Measurements from ENCODE around the gene EVPLL. TPM values are rescaled to one million over a fixed set of nuclear protein-coding genes. Genes with fewer than 3 reads are reported as not detected.

EVPLL gene
- total and polyA plus RNA-seq, 9 of the 15 experiments (the other 6 are each of a cell fraction or from before 2014, with no cell fraction given), result not detected

Small RNA genes lying within 50 kb of the gene (microRNA-seq; reads per million reads assigned to microRNA genes)
- gene MIR6778 (ENCODE audit: borderline microRNAs expressed), result not detected

Small RNA genes lying within 50 kb of the gene (small RNA-seq; reads per million reads assigned to genes)
- gene AL353997.5 (not detected), gene YWHAEP2 (not detected)

Other genes starting within 250 kb of the EVPLL start
Only the 7 nearest of the 8 such genes appear.
- gene LLGL1, start 152.1 kb upstream of the EVPLL start, total RNA-seq (2014; rRNA removed), result 8.2 and 11.3 TPM in 2 replicates
- gene LLGL1, start 152.1 kb upstream of the EVPLL start, total RNA-seq (2014; rRNA removed; fragmentation: Illumina TruSeq; extraction: Trizol), result 1.4 and 1.7 TPM in 2 replicates
- gene LLGL1, start 152.1 kb upstream of the EVPLL start, total RNA-seq (2015; rRNA removed; fragmentation: Illumina TruSeq; extraction: Trizol), result 4.0 and 4.2 TPM in 2 replicates
- gene LLGL1, start 152.1 kb upstream of the EVPLL start, total RNA-seq (2021), result 12.4 and 12.9 TPM in 2 replicates
- 6.4 and 9.2 TPM in 2 replicates for gene LLGL1, start 152.1 kb upstream of the EVPLL start, polyA plus RNA-seq (2011; rRNA removed)
- 3.7 and 8.4 TPM in 2 replicates for gene LLGL1, start 152.1 kb upstream of the EVPLL start, polyA plus RNA-seq (2014; fragmentation: Illumina TruSeq; extraction: Trizol)
- under 1 TPM in 1 of 2 experiments, not detected in 1; 0.11 TPM for gene LLGL1, start 152.1 kb upstream of the EVPLL start, polyA plus RNA-seq (2014; fragmentation: Nextera tagmentation; extraction: Ambion mirVana)
- gene LLGL1, start 152.1 kb upstream of the EVPLL start, polyA plus RNA-seq (2014; rRNA removed), result 10.7 and 11.9 TPM in 2 replicates
- 82.5 and 117 TPM in 2 replicates for gene FLII, start 119.0 kb upstream of the EVPLL start, total RNA-seq (2014; rRNA removed)
- gene FLII, start 119.0 kb upstream of the EVPLL start, total RNA-seq (2014; rRNA removed; fragmentation: Illumina TruSeq; extraction: Trizol), result 57.2 and 64.8 TPM in 2 replicates
- 65.9 and 71.4 TPM in 2 replicates for gene FLII, start 119.0 kb upstream of the EVPLL start, total RNA-seq (2015; rRNA removed; fragmentation: Illumina TruSeq; extraction: Trizol)
- 116 and 121 TPM in 2 replicates for gene FLII, start 119.0 kb upstream of the EVPLL start, total RNA-seq (2021)
- 126 and 140 TPM in 2 replicates for gene FLII, start 119.0 kb upstream of the EVPLL start, polyA plus RNA-seq (2011; rRNA removed)
- 92.6 and 108 TPM in 2 replicates for gene FLII, start 119.0 kb upstream of the EVPLL start, polyA plus RNA-seq (2014; fragmentation: Illumina TruSeq; extraction: Trizol)
- gene FLII, start 119.0 kb upstream of the EVPLL start, polyA plus RNA-seq (2014; fragmentation: Nextera tagmentation; extraction: Ambion mirVana), result 10 to 100 TPM; 11.7 to 14.4 TPM
- gene FLII, start 119.0 kb upstream of the EVPLL start, polyA plus RNA-seq (2014; rRNA removed), result 86.9 and 88.9 TPM in 2 replicates
- 4.0 and 6.4 TPM in 2 replicates for gene MIEF2, start 117.1 kb upstream of the EVPLL start, total RNA-seq (2014; rRNA removed)
- 0.77 and 1.2 TPM in 2 replicates for gene MIEF2, start 117.1 kb upstream of the EVPLL start, total RNA-seq (2014; rRNA removed; fragmentation: Illumina TruSeq; extraction: Trizol)
- gene MIEF2, start 117.1 kb upstream of the EVPLL start, total RNA-seq (2015; rRNA removed; fragmentation: Illumina TruSeq; extraction: Trizol), result 2.4 and 2.8 TPM in 2 replicates
- gene MIEF2, start 117.1 kb upstream of the EVPLL start, total RNA-seq (2021), result 7.8 and 8.2 TPM in 2 replicates
- gene MIEF2, start 117.1 kb upstream of the EVPLL start, polyA plus RNA-seq (2011; rRNA removed), result 3.0 and 5.9 TPM in 2 replicates
- 1.6 and 3.6 TPM in 2 replicates for gene MIEF2, start 117.1 kb upstream of the EVPLL start, polyA plus RNA-seq (2014; fragmentation: Illumina TruSeq; extraction: Trizol)
- under 1 TPM; 0.10 to 0.21 TPM for gene MIEF2, start 117.1 kb upstream of the EVPLL start, polyA plus RNA-seq (2014; fragmentation: Nextera tagmentation; extraction: Ambion mirVana)
- gene MIEF2, start 117.1 kb upstream of the EVPLL start, polyA plus RNA-seq (2014; rRNA removed), result 3.8 and 4.7 TPM in 2 replicates
- gene TOP3A, start 62.8 kb upstream of the EVPLL start, total RNA-seq (2014; rRNA removed), result 25.5 and 33.2 TPM in 2 replicates
- gene TOP3A, start 62.8 kb upstream of the EVPLL start, total RNA-seq (2014; rRNA removed; fragmentation: Illumina TruSeq; extraction: Trizol), result 24.7 and 25.6 TPM in 2 replicates
- 27.0 and 30.0 TPM in 2 replicates for gene TOP3A, start 62.8 kb upstream of the EVPLL start, total RNA-seq (2015; rRNA removed; fragmentation: Illumina TruSeq; extraction: Trizol)
- gene TOP3A, start 62.8 kb upstream of the EVPLL start, total RNA-seq (2021), result 48.2 and 49.7 TPM in 2 replicates
- 18.3 and 23.0 TPM in 2 replicates for gene TOP3A, start 62.8 kb upstream of the EVPLL start, polyA plus RNA-seq (2011; rRNA removed)
- 25.8 TPM in 2 replicates for gene TOP3A, start 62.8 kb upstream of the EVPLL start, polyA plus RNA-seq (2014; fragmentation: Illumina TruSeq; extraction: Trizol)
- 1 to 10 TPM; 5.2 to 7.6 TPM for gene TOP3A, start 62.8 kb upstream of the EVPLL start, polyA plus RNA-seq (2014; fragmentation: Nextera tagmentation; extraction: Ambion mirVana)
- 16.4 and 22.7 TPM in 2 replicates for gene TOP3A, start 62.8 kb upstream of the EVPLL start, polyA plus RNA-seq (2014; rRNA removed)
- 4.9 and 6.4 TPM in 2 replicates for gene SMCR8, start 62.5 kb upstream of the EVPLL start, total RNA-seq (2014; rRNA removed)
- 4.9 and 5.3 TPM in 2 replicates for gene SMCR8, start 62.5 kb upstream of the EVPLL start, total RNA-seq (2014; rRNA removed; fragmentation: Illumina TruSeq; extraction: Trizol)
- 7.2 and 7.5 TPM in 2 replicates for gene SMCR8, start 62.5 kb upstream of the EVPLL start, total RNA-seq (2015; rRNA removed; fragmentation: Illumina TruSeq; extraction: Trizol)
- 7.8 and 8.8 TPM in 2 replicates for gene SMCR8, start 62.5 kb upstream of the EVPLL start, total RNA-seq (2021)
- 3.8 and 3.9 TPM in 2 replicates for gene SMCR8, start 62.5 kb upstream of the EVPLL start, polyA plus RNA-seq (2011; rRNA removed)
- 7.1 and 7.3 TPM in 2 replicates for gene SMCR8, start 62.5 kb upstream of the EVPLL start, polyA plus RNA-seq (2014; fragmentation: Illumina TruSeq; extraction: Trizol)
- gene SMCR8, start 62.5 kb upstream of the EVPLL start, polyA plus RNA-seq (2014; fragmentation: Nextera tagmentation; extraction: Ambion mirVana), result under 1 TPM; 0.25 to 0.37 TPM
- gene SMCR8, start 62.5 kb upstream of the EVPLL start, polyA plus RNA-seq (2014; rRNA removed), result 3.2 and 4.3 TPM in 2 replicates
- gene SHMT1, start 14.2 kb upstream of the EVPLL start, total RNA-seq (2014; rRNA removed), result 23.3 and 29.8 TPM in 2 replicates
- 15.7 and 18.0 TPM in 2 replicates for gene SHMT1, start 14.2 kb upstream of the EVPLL start, total RNA-seq (2014; rRNA removed; fragmentation: Illumina TruSeq; extraction: Trizol)
- 23.9 and 26.5 TPM in 2 replicates for gene SHMT1, start 14.2 kb upstream of the EVPLL start, total RNA-seq (2015; rRNA removed; fragmentation: Illumina TruSeq; extraction: Trizol)
- gene SHMT1, start 14.2 kb upstream of the EVPLL start, total RNA-seq (2021), result 30.7 and 31.2 TPM in 2 replicates
- gene SHMT1, start 14.2 kb upstream of the EVPLL start, polyA plus RNA-seq (2011; rRNA removed), result 18.1 and 20.0 TPM in 2 replicates
- 25.4 and 30.2 TPM in 2 replicates for gene SHMT1, start 14.2 kb upstream of the EVPLL start, polyA plus RNA-seq (2014; fragmentation: Illumina TruSeq; extraction: Trizol)
- gene SHMT1, start 14.2 kb upstream of the EVPLL start, polyA plus RNA-seq (2014; fragmentation: Nextera tagmentation; extraction: Ambion mirVana), result 1 to 10 TPM; 3.3 to 5.6 TPM
- gene SHMT1, start 14.2 kb upstream of the EVPLL start, polyA plus RNA-seq (2014; rRNA removed), result 23.9 and 26.1 TPM in 2 replicates
- gene LGALS9C, start 99.0 kb downstream of the EVPLL start, total RNA-seq (2014; rRNA removed), result not detected in 2 replicates
- gene LGALS9C, start 99.0 kb downstream of the EVPLL start, total RNA-seq (2014; rRNA removed; fragmentation: Illumina TruSeq; extraction: Trizol), result not detected in 2 replicates
- not detected in 2 replicates for gene LGALS9C, start 99.0 kb downstream of the EVPLL start, total RNA-seq (2015; rRNA removed; fragmentation: Illumina TruSeq; extraction: Trizol)
- gene LGALS9C, start 99.0 kb downstream of the EVPLL start, total RNA-seq (2021), result not detected in 2 replicates
- not detected in 2 replicates for gene LGALS9C, start 99.0 kb downstream of the EVPLL start, polyA plus RNA-seq (2011; rRNA removed)
- gene LGALS9C, start 99.0 kb downstream of the EVPLL start, polyA plus RNA-seq (2014; fragmentation: Illumina TruSeq; extraction: Trizol), result not detected in 2 replicates
- not detected for gene LGALS9C, start 99.0 kb downstream of the EVPLL start, polyA plus RNA-seq (2014; fragmentation: Nextera tagmentation; extraction: Ambion mirVana)
- not detected in 2 replicates for gene LGALS9C, start 99.0 kb downstream of the EVPLL start, polyA plus RNA-seq (2014; rRNA removed)

Measured in K562 (cell line).